HG03342 (cell line): Measurements from ENCODE around the gene FNDC5.

Experiments used
- ATAC-seq: cut with Tn5 transposase; IDR thresholded peaks from one replicate; pipeline ENCODE4 v1.9.1; 2021; ENCODE audit warnings: mild to moderate bottlenecking, moderate library complexity; ENCODE audit not compliant: unreplicated experiment

Gene FNDC5

GRCh38 chr1:32898056-32898455 lies 27.3 kb upstream of the FNDC5 start:
- ATAC-seq: no peak

- ATAC-seq: no peak
Observed at GRCh38 chr1:32897082-32898049, 26.7 kb upstream of the FNDC5 start.

- ATAC-seq: no peak
Observed at GRCh38 chr1:32896451-32896850, 25.7 kb upstream of the FNDC5 start.

- no peak for ATAC-seq
Observed at GRCh38 chr1:32895325-32896215, 24.9 kb upstream of the FNDC5 start.

- ATAC-seq: no peak
Observed at GRCh38 chr1:32894681-32895080, 24.0 kb upstream of the FNDC5 start.

GRCh38 chr1:32894019-32894600 lies 23.4 kb upstream of the FNDC5 start:
- ATAC-seq: no peak

GRCh38 chr1:32893198-32894018 lies 22.7 kb upstream of the FNDC5 start:
- ATAC-seq: no peak

GRCh38 chr1:32892368-32893197 lies 21.9 kb upstream of the FNDC5 start:
- no peak for ATAC-seq

- no peak for ATAC-seq
Observed at GRCh38 chr1:32891630-32892029, 20.9 kb upstream of the FNDC5 start.

- ATAC-seq: no peak
Observed at GRCh38 chr1:32891241-32891570, 20.5 kb upstream of the FNDC5 start.

GRCh38 chr1:32890516-32891240 lies 20.0 kb upstream of the FNDC5 start:
- no peak for ATAC-seq

- no peak for ATAC-seq
Observed at GRCh38 chr1:32889731-32890278, 19.1 kb upstream of the FNDC5 start.

GRCh38 chr1:32888677-32889420 lies 18.1 kb upstream of the FNDC5 start:
- no peak for ATAC-seq

GRCh38 chr1:32888134-32888533 lies 17.4 kb upstream of the FNDC5 start:
- ATAC-seq: no peak

GRCh38 chr1:32887623-32888022 lies 16.9 kb upstream of the FNDC5 start:
- ATAC-seq: no peak

- ATAC-seq: no peak
Observed at GRCh38 chr1:32886828-32887414, 16.2 kb upstream of the FNDC5 start.

GRCh38 chr1:32886004-32886827 lies 15.5 kb upstream of the FNDC5 start, which contains the start of gene HPCA:
Gene HPCA, plus strand, starts transcription at chr1:32886491. Its CDS starts 2,408 bp downstream, at chr1:32888899.
- ATAC-seq: no peak
